GM10248 (cell line): ENCODE results near the gene ABLIM2.

Source experiments
- CTCF ChIA-PET: fragments of 300-600 bp; sonication (Branson Sonifier 250); formaldehyde crosslinking; extraction: SDS; loops from one replicate; lab custom pipeline; 2021; ENCODE audit warnings: antibody characterized with exemption; lab: Yijun Ruan, JAX
- POLR2A ChIA-PET: fragments of 350-650 bp; sonication (Branson Sonifier 250); formaldehyde crosslinking; extraction: SDS; loops from one replicate; lab custom pipeline; 2020; ENCODE audit warnings: antibody characterized with exemption; lab: Yijun Ruan, JAX
- DNase-seq: peaks from one replicate; pipeline ENCODE4 v3.0.0; 2012; ENCODE audit errors: extremely low spot score
- TF ChIP-seq, protein P1 (sequence below): IDR thresholded peaks from 2 replicates; pipeline ENCODE4 v1.5.1; 2012; ENCODE audit warnings: mild to moderate bottlenecking, low read depth; ENCODE audit errors: extremely low read depth, missing control alignments, control extremely low read depth

Gene ABLIM2

DNA sequence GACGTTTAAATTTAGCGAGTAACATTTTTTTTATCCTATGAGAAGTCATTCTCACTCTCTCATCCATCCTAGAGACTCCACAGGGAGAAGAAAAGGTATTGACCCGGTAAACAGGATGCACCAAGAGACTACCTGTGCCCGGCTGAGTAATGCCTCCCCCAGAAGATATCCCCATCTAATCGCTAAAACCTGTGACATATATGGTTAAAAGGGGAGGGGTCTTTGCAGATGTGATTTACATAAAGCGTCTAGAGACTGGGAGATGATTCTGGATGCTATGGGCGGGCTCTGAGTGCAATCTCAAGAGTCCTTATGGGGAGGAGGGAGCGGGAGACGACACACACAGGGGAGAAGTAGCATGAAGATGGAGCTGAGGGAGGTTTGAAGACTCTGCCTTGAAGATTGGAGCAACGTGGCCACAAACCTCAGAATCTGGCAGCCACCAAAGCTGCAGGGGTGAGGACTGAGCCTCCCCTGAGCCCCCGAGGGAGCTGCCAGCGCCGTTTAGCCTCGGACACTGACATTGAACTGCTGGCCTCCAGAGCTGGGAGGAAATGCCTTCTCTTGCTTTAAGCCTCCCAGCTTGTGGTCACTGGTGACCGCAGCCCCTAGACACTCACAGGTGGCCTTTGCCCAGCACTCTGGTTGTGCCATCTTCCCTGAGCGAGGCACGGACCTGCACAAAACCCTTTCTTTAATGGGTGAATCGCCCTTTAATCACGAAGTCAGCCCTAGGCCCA lies 11.2 kb downstream of the ABLIM2 start:
- POLR2A ChIA-PET, result no interaction called here

DNA sequence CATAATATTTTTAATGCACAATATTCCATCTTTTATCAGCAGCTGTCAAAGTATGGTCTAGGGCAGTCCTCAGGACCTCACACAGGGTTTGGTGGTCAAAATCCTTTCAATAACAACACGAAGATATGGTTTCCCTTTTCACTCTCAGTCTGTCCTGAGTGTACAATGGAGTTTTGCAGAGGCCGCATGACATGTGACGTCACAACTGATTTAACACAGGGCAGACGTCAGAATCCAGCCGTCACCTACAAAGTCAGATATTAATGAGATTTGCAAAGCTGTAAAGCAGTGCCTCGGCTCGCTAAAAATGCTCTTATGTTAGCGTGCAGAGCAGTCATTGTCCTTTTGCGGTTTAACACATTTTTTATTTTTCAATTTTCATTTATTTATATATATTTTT lies 12.5 kb downstream of the ABLIM2 start:
- no peak for DNase-seq
- ChIA-PET CTCF (interaction anchor here (0.9 to 1.3 kb wide), 3 partner anchors 14 to 31 kb away, joined by 3 read pairs; no protein-coding TSS in a partner anchor), POLR2A (no interaction called here)
- TF ChIP-seq, protein P1, sequence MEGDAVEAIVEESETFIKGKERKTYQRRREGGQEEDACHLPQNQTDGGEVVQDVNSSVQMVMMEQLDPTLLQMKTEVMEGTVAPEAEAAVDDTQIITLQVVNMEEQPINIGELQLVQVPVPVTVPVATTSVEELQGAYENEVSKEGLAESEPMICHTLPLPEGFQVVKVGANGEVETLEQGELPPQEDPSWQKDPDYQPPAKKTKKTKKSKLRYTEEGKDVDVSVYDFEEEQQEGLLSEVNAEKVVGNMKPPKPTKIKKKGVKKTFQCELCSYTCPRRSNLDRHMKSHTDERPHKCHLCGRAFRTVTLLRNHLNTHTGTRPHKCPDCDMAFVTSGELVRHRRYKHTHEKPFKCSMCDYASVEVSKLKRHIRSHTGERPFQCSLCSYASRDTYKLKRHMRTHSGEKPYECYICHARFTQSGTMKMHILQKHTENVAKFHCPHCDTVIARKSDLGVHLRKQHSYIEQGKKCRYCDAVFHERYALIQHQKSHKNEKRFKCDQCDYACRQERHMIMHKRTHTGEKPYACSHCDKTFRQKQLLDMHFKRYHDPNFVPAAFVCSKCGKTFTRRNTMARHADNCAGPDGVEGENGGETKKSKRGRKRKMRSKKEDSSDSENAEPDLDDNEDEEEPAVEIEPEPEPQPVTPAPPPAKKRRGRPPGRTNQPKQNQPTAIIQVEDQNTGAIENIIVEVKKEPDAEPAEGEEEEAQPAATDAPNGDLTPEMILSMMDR, result no peak

More for the DNA sequence above, 11.2 kb downstream of the ABLIM2 start:
- CTCF ChIA-PET, result no interaction called here
- no peak for DNase-seq
- TF ChIP-seq, protein P1, result no peak

DNA sequence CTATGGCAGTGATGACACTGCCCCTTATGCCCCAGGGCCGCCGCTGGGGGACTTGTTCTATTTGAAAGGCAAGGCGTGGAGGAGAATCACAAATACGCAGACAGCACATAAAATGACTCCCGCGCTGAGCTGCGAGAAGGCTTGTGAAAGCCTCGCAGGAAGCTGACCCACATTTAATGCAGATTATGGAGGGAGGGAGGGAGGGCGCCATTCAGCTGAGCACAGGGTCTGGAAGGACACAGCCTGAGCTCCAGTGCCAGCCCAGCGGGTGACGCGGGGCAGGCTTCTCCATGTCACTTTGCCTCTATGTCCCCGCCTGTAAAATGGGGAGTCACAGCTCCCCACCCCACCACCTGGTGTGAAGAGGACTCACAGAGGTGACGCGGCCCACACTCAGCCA lies 14.3 kb downstream of the ABLIM2 start:
- POLR2A ChIA-PET, result no interaction called here
- CTCF ChIA-PET, result no interaction called here
- no peak for DNase-seq
- TF ChIP-seq, protein P1, result no peak

DNA sequence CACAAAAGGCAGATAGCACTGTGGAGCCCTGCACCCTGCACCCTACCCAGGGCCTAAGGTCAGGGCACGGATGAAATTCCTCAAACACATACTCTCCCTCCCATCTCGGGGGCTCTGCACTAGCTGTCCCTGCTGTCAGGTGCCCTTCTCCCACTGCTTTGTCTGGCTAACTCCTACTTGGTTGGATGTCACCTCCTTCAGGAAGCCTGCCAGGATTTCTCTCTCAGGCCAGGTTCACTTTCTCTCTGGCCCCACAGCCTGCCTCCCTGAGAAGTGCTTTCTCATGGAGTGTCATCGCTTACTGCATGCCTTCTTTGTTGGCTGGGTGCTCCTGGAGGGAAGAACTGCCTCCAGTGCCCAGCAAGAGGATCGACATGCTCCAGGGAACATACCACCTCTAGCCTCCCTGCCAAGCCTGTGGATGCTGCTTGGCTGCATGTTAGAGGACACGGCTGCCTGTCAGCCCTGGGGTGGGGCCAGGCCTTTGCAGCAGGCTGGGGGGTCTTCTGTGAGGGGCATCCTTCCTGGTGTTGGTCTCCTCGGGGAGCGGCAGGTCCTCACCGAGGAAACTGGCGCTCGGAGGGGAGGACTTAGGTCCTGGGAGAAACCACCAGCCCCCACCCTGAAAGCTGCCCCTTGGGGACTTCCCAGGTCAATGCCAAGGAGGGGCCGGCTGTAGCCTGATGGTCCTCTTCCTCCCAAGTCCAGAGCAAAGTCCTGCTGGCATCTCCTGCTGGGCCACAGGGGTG lies 15.0 kb downstream of the ABLIM2 start:
- DNase-seq, result no peak
- TF ChIP-seq, protein P1, result no peak
- POLR2A ChIA-PET, result no interaction called here
- CTCF ChIA-PET, result no interaction called here

DNA sequence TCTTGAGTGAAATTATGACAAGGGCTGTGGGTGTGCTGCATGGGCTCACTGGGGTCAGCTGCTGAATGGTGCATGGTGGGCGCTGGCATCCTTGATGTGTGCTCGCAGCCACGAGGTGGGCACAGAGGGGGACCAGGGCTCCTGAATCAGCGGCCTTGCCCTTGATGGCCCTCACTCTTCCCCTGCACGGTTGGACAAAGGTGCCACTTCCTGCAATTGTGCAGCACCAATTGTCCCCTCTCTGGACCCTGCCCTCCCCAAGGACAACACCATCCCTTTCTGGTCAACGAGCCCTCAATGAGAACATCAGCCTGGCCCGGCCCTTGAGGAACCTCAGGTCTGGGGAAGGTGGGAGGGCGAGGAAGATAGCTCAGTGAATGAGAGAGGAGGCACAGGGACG lies 16.1 kb downstream of the ABLIM2 start:
- CTCF ChIA-PET, result no interaction called here
- POLR2A ChIA-PET, result no interaction called here
- TF ChIP-seq, protein P1, result no peak
- DNase-seq, result no peak

DNA sequence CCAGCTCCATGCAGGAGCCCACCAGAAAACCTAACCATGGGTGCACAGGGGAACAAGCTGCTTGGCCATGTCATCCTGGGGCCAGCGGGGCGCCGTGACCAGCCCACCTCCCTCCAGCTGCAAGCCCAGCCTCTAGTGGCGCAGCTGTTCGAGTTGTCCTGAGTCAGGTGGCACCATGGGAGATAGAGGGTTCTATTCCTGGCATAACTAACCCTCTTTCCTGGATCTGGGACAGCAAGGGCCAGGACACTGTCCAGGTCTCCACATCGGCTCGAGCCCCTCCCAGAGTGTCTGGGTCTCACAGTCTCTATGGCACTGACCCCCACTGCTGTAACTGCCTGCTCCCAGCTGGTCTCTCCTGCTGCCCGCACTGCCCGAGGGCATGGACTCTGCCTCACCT lies 16.7 kb downstream of the ABLIM2 start:
- ChIA-PET CTCF (no interaction called here), POLR2A (no interaction called here)
- TF ChIP-seq, protein P1, result no peak
- DNase-seq, result no peak
